UCSD-AML1 (cell line): ENCODE results near the gene HLA-E.
"Not testable (repeated sequence)": the region's sequence is repeated elsewhere in the genome, so short reads cannot be mapped to it uniquely, and the experiment has no call there.

ENCODE experiments used
- DNase-seq: peaks from one replicate; lab custom pipeline; 2025; ENCODE audit not compliant: unreplicated experiment; lab: John Stamatoyannopoulos, UW

The HLA-E gene

DNA sequence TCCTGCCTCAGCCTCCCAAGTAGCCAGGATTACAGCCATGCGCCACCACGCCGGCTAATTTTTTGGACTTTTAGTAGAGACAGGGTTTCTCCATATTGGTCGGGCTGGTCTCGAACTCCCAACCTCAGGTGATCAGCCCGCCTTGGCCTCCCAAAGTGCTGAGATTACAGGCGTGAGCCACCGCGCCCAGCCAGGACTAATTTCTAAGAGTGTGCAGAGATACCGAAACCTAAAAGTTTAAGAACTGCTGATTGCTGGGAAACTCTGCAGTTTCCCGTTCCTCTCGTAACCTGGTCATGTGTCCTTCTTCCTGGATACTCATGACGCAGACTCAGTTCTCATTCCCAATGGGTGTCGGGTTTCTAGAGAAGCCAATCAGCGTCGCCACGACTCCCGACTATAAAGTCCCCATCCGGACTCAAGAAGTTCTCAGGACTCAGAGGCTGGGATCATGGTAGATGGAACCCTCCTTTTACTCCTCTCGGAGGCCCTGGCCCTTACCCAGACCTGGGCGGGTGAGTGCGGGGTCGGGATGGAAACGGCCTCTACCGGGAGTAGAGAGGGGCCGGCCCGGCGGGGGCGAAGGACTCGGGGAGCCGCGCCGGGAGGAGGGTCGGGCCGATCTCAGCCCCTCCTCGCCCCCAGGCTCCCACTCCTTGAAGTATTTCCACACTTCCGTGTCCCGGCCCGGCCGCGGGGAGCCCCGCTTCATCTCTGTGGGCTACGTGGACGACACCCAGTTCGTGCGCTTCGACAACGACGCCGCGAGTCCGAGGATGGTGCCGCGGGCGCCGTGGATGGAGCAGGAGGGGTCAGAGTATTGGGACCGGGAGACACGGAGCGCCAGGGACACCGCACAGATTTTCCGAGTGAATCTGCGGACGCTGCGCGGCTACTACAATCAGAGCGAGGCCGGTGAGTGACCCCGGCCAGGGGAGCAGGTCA lies at the start of gene HLA-E:
TSS of gene HLA-E (plus strand) at position 429 of the 945 bp plus-strand sequence. CDS start at position 452, 23 bp downstream.
- DNase-seq, result peak; percentile 87

DNA sequence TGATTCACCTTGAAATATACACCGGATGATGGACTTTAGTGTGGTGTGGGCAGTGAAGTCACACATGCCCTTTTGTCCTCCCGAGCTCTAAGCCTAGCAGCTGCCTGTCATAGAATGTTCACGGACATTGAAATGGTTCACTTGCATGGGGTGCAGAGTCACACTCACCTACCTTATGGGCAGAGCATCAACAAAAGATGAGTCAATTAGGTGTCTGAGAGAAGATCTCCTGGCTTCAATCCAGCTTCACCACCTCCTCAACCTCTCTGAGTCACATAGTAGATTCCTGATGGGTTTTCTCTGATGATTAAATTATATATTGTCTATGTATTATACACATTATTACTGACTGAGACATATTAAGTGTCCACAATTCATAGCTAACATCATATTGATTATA lies 48.1 kb upstream of the HLA-E start:
- no peak for DNase-seq

GRCh38 chr6:30443657-30444450 lies 45.5 kb upstream of the HLA-E start:
- DNase-seq, result no peak

- no peak for DNase-seq
These were observed 44.9 kb upstream of the HLA-E start for GRCh38 chr6:30444451-30444742.

DNA sequence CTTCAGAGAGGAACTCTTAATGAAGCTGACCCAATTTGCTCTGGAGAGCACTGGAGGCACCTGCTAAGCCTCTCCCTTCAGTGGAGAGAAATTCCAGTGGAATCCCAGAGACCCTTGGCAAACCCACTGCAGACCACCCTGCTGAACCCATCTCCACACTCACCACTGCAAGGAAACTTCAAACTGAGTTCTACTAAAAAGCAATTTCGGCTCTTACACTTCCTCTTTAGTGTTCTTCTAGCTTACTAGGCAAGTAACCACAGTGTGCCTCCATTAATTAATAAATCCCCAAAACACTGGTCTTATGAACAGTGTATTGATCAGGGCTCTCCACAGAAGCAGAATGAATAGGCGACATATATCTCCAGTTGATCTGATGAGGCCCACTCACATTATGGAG lies 43.0 kb upstream of the HLA-E start:
- no peak for DNase-seq

DNA sequence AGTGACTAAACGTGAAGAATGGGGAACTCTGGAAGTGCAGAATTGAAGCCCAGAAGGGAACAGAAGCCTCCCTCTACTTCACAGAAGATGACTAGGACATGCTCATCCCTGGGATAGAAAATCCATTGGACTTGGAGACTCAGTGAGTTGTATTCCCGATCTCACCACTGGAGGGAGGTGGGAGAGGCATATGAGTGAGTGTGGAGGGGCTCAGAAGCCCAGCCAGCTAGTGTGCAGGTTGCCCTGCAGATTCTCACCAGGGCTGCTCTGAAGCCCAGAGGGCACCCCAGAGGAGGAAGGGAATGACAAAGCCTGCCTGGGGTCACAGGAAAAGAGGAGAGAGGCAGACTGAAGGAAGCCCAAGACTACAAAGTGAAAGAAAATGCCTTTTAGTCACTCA lies 42.1 kb upstream of the HLA-E start:
- no peak for DNase-seq

DNA sequence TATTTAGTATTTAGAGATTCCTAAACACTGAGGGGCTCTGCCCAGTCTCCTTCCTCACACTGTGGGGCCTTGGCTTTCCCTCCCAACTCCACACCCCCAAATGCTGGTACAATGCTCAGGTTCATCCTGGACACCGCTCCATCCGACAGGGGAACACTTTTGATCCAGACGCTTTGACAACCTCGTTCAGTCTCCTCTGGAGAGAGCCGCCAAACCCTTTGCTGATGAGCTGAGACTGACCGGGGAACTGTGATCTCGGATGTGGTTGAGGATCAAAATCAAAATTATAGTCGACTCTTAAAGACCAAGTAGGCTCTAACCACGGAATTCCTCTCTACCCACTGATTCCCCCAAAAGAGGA lies 38.8 kb upstream of the HLA-E start:
- DNase-seq, result no peak

- DNase-seq, result peak; percentile 37
These were observed 38.1 kb upstream of the HLA-E start for GRCh38 chr6:30450909-30451841.

DNA sequence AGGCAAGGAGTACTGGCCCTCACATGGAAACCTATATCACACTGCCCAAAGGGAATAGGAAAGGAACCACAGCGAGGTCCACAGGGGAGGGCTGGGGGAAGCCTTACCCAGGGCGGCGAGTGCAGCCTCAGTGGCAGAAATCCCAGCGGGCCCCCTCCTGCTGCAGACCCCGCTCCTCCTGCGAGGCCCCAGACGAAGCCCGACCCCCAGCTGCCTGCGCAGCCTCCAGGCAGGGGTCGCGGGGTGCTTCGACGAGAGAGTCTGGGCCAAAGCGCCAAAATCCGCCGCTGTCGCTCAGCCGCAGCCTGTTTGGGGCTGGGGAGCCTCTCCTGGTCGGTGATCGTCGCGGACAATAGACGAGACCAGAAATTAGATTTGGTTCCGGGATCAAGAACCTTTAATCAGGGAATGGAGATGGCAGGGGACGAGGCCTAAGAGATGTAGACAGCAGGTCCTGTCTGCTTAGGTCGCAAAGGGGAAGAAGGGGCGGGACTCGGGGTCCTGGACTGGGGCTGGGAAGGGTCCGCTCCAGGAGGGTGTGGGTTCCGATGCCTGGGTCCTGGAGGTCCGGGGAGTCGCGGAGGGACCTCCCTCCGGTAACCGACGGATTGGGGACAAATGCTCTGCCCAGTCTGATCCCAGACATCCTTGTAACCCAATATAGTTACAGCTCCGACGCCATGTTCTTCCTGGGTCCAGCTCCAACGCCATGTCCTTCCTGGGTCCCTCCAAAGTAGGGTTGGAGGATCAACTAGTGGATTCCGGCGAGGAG lies 36.4 kb upstream of the HLA-E start:
- DNase-seq, result no peak

GRCh38 chr6:30453508-30454116 lies 35.7 kb upstream of the HLA-E start:
- peak; percentile 93 for DNase-seq

DNA sequence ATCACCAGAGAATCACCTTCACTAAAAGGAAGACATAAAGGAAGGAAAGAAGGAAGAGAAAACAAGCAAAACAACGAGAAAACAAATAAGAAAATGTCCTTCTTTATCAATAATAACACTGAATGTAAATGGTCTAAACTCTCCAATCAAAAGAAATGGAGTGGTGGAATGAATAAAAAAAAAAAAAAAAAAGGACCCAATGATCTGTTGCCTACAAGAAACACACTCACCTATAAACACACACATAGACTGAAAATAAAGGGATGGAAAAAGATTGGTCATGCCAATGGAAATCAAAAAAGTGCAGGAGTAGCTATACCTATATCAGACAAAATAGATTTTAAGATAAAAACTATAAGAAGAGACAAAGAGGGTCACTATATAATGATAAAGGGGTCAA lies 30.2 kb upstream of the HLA-E start:
- no peak for DNase-seq

GRCh38 chr6:30461055-30461454 lies 28.3 kb upstream of the HLA-E start:
- no peak for DNase-seq

DNA sequence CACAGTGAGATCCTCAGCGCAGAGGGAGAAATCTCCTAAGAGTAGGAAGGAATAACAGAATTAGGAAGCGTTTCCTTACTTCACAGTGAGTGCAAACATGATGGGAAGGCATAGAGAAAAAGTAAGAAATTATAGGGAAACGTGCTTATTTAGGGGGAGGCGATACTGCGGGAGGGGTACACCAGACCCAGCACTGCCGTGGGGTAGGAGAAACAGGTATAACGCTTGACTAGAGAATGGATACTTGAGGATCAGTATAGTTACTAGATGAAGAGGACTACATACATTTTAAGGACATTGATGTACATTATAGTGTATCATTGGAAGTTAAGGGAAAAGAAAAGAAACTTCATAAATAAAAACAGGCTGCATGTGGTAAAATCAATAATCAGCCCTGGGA lies 26.8 kb upstream of the HLA-E start:
- DNase-seq, result no peak

GRCh38 chr6:30463242-30463641 lies 26.1 kb upstream of the HLA-E start:
- no peak for DNase-seq

DNA sequence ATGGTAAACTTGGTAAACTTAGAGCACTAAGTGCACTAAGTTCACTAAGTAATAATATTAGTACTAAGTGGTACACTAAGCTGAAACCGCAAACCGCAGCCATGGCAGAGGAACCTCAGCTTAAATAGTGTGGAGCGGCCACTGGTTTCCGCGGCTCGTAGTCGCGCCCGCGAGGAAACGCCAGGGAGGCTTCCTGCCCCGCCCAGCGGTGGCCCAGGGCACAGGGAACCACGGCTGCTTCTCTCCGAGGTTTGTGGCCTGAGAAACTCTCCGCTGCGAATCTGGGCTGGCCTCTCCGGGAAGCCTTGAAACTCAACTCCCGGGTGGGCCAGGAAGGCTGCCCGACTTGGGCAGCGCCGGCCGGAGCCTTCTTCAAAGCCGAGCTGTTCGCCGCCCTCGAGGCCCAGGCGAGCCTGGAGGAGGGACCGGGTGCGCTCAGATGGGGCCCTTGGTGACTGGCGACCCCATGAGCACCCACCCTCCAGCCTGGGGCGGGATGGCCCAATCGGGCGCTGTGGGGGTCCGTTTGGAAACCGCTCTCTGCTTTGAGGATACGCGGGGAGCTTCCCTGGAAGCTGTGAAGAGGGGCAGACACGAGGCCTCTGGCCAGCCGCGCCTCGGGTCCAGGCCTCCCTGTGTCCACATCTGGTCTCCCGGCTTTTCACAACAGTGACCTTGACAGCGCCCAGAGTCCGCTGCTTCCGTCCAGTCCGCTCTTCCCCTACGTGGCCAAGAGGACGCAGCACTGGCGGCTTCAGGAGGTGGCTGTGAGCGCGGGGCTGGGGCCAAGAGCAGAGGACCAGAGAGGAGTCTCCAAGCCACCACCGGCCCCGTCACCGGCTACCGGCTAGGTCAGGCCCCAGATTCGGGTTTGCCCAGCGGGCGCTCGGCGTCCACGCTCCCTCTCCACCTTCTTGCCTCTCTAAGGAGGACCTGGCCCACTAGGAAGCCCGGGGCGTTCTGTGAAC lies 25.4 kb upstream of the HLA-E start:
- peak; percentile 88 for DNase-seq

DNA sequence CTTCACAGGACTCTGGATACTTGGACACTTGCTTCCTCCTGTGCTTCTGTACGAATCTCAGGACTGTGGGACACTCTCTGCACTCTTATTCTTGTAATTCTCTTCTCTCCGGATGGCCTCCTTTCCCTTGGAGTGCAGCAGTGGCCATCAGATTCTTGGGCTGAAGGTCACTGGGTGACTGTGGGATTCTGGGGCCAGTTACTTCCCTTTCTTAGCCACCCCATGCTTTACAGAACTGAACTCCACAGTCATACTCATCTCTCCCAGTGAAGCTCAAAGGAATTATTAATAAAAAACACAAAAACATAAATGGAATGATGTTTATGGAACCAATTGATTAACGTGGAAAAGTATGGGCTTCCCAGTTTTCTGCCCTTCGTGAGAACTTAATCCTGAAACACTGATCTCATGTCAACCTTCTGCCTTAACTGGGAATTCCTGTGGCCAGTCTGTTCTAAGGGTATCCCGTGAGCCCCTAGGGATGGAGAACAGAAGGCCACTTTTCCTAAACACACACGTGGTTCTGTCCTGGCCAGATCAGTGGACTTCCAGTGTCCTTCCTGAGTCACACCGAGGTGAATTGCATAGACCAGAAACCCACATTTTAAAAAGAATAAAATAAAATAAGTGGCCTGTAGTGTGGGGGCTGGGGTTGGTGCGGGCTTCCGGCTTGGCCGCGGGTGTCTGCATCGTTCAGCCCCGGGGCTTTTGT lies 23.6 kb upstream of the HLA-E start:
- no peak for DNase-seq

GRCh38 chr6:30470968-30471367 lies 18.3 kb upstream of the HLA-E start:
- no peak for DNase-seq

GRCh38 chr6:30475116-30475515 lies 14.2 kb upstream of the HLA-E start:
- DNase-seq, result not testable (repeated sequence)
